ENCODE measurements around the gene IP6K1. TPM values are rescaled to one million over a fixed set of nuclear protein-coding genes. Genes with fewer than 3 reads are reported as not detected.

IP6K1 gene
- total and polyA plus RNA-seq, 10 of the 15 experiments (the other 5 are each of a cell fraction or from before 2014, with no cell fraction given) = 1.3 to 30.6 (median 18.2) TPM

DNA sequence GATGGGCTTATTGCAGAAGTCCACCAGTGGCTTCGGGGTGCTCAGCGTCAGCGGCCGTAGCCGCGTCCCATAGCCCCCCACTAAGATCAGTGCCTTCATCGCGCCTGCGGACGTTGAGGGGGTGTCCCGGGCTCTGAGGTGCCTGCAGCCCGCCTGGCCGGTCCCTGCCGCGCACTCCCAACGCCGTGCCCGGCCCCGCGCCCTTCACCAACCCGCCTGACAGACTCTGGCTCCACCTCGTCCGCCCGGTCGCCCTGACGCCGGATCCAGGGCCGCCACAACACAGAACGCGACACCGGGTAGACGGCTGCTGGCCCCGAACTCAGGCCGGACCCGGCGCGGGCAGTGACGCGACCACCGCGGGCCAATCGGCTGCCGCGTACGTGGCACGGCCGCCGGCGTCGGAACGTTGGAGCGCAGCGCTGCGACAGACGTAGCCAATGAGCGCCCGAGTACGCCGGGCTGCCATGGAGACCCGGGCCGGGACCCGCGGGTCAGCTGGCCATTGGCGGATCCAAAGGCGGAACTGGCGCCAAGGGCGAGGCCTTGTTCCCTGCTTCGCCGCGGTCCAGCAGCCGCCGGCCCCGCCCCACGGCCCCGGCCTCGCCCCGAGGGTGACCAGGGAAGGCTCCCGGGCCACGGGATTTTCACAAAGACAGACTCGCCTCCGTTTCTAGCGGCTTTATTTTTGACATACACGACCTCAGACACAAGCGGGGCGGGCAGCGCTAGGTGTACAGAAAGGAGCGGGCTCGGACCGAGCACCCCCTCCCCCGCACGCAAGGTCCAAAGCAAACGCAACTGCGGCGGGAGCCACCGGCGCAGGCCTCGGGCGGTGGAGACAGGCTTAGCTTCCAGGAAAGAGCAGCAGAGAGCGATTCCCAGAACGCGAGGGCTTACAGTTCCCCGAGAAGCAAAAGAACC lies 62.5 kb downstream of the IP6K1 start, which contains the start of gene GMPPB (continued):
- TF ChIP-seq, protein P1, sequence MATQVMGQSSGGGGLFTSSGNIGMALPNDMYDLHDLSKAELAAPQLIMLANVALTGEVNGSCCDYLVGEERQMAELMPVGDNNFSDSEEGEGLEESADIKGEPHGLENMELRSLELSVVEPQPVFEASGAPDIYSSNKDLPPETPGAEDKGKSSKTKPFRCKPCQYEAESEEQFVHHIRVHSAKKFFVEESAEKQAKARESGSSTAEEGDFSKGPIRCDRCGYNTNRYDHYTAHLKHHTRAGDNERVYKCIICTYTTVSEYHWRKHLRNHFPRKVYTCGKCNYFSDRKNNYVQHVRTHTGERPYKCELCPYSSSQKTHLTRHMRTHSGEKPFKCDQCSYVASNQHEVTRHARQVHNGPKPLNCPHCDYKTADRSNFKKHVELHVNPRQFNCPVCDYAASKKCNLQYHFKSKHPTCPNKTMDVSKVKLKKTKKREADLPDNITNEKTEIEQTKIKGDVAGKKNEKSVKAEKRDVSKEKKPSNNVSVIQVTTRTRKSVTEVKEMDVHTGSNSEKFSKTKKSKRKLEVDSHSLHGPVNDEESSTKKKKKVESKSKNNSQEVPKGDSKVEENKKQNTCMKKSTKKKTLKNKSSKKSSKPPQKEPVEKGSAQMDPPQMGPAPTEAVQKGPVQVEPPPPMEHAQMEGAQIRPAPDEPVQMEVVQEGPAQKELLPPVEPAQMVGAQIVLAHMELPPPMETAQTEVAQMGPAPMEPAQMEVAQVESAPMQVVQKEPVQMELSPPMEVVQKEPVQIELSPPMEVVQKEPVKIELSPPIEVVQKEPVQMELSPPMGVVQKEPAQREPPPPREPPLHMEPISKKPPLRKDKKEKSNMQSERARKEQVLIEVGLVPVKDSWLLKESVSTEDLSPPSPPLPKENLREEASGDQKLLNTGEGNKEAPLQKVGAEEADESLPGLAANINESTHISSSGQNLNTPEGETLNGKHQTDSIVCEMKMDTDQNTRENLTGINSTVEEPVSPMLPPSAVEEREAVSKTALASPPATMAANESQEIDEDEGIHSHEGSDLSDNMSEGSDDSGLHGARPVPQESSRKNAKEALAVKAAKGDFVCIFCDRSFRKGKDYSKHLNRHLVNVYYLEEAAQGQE (IDR thresholded peaks at IDR 0.05; ENCODE audit: low read depth, low read length) = no peak
- TF ChIP-seq, protein P2, sequence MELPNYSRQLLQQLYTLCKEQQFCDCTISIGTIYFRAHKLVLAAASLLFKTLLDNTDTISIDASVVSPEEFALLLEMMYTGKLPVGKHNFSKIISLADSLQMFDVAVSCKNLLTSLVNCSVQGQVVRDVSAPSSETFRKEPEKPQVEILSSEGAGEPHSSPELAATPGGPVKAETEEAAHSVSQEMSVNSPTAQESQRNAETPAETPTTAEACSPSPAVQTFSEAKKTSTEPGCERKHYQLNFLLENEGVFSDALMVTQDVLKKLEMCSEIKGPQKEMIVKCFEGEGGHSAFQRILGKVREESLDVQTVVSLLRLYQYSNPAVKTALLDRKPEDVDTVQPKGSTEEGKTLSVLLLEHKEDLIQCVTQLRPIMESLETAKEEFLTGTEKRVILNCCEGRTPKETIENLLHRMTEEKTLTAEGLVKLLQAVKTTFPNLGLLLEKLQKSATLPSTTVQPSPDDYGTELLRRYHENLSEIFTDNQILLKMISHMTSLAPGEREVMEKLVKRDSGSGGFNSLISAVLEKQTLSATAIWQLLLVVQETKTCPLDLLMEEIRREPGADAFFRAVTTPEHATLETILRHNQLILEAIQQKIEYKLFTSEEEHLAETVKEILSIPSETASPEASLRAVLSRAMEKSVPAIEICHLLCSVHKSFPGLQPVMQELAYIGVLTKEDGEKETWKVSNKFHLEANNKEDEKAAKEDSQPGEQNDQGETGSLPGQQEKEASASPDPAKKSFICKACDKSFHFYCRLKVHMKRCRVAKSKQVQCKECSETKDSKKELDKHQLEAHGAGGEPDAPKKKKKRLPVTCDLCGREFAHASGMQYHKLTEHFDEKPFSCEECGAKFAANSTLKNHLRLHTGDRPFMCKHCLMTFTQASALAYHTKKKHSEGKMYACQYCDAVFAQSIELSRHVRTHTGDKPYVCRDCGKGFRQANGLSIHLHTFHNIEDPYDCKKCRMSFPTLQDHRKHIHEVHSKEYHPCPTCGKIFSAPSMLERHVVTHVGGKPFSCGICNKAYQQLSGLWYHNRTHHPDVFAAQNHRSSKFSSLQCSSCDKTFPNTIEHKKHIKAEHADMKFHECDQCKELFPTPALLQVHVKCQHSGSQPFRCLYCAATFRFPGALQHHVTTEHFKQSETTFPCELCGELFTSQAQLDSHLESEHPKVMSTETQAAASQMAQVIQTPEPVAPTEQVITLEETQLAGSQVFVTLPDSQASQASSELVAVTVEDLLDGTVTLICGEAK (IDR thresholded peaks at IDR 0.05; ENCODE audit: borderline replicate concordance) = no peak
- TF ChIP-seq, protein P3, sequence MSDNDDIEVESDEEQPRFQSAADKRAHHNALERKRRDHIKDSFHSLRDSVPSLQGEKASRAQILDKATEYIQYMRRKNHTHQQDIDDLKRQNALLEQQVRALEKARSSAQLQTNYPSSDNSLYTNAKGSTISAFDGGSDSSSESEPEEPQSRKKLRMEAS (IDR thresholded peaks at IDR 0.05; ENCODE audit: low read depth, low read length) = no peak
- TF ChIP-seq IKZF1 (conservative IDR thresholded peaks at IDR 0.05) (peak; percentile 72), NBN (IDR thresholded peaks at IDR 0.05) (0 out of 2 replicates have a peak, but pooled peaks have one; percentile 8), SPI1 (IDR thresholded peaks at IDR 0.05; ENCODE audit: borderline replicate concordance, insufficient read depth, low read depth, low read length) (peak; percentile 68), KAT2A (conservative IDR thresholded peaks at IDR 0.05; ENCODE audit: control insufficient read depth, low read depth, low read length) (no peak), JUND (IDR thresholded peaks at IDR 0.05; ENCODE audit: low read depth, low read length) (no peak), HDGF (IDR thresholded peaks at IDR 0.05) (no peak), ZBED1 (IDR thresholded peaks at IDR 0.05; ENCODE audit: borderline replicate concordance) (no peak), ZNF622 (IDR thresholded peaks at IDR 0.05) (no peak), STAT1 (conservative IDR thresholded peaks at IDR 0.05) (peak; percentile 23; the same call in 1 of the 2 replicates), ZNF217 (IDR thresholded peaks at IDR 0.05) (no peak), NFYA (IDR thresholded peaks at IDR 0.05; ENCODE audit: borderline replicate concordance, low read depth, low read length) (no peak), PML (IDR thresholded peaks at IDR 0.05; ENCODE audit: low read length) (peak; percentile 75; the same call in 1 of the 2 replicates), IRF4 (IDR thresholded peaks at IDR 0.05; ENCODE audit: low read depth, low read length) (no peak), RUNX3 (IDR thresholded peaks at IDR 0.05; ENCODE audit: low read length) (no peak), NR2C2 (IDR thresholded peaks at IDR 0.05; ENCODE audit: borderline replicate concordance, control insufficient read depth, insufficient read length, low read depth) (no peak), MEF2B (IDR thresholded peaks at IDR 0.05; ENCODE audit: partially characterized antibody, poor library complexity, severe bottlenecking) (no peak), YY1 (IDR thresholded peaks at IDR 0.05; ENCODE audit: low read depth, low read length) (0 out of 2 replicates have a peak, but pooled peaks have one; percentile 10), TBL1XR1 (IDR thresholded peaks at IDR 0.05; ENCODE audit: low read depth, low read length) (no peak)
- TF ChIP-seq, protein P4, sequence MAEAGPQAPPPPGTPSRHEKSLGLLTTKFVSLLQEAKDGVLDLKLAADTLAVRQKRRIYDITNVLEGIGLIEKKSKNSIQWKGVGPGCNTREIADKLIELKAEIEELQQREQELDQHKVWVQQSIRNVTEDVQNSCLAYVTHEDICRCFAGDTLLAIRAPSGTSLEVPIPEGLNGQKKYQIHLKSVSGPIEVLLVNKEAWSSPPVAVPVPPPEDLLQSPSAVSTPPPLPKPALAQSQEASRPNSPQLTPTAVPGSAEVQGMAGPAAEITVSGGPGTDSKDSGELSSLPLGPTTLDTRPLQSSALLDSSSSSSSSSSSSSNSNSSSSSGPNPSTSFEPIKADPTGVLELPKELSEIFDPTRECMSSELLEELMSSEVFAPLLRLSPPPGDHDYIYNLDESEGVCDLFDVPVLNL (IDR thresholded peaks at IDR 0.05; ENCODE audit: low read depth, low read length) = peak; percentile 79
